ENCODE results near the gene AIM2. TPM values are rescaled to one million over a fixed set of nuclear protein-coding genes. Genes with fewer than 3 reads are reported as not detected.
"Not testable (repeated sequence)": the region's sequence is repeated elsewhere in the genome, so short reads cannot be mapped to it uniquely, and the experiment has no call there.

The AIM2 gene
- polyA plus RNA-seq, 1 of the 3 experiments (the other 2 are of a cell fraction): 1.1 TPM

GRCh38 chr1:159051436-159051835 lies 25.1 kb downstream of the AIM2 start:
- Histone ChIP-seq H3K36me3 (replicated peaks in 1 of 2; ENCODE audit: control insufficient read depth in 1 of 2, insufficient read depth in 2 of 2, low read length in 1 of 2) (peaks cover 71% of the 10 kb centered on the region in 2 experiments), H3F3A (replicated peaks; ENCODE audit: insufficient read depth) (peaks cover 5% of the 10 kb centered on the region), H3K4me1 (ENCODE audit: control insufficient read depth in 1 of 2, insufficient read depth in 2 of 2, low read depth in 1 of 2, low read length in 1 of 2) (peaks cover 0 to 11% of the 10 kb centered on the region in 2 experiments; a peak in 1 of 4 replicates), H3K27ac (ENCODE audit: low read depth in 2 of 2, low read length in 1 of 2) (no peak overlapping the region), H3K9ac (no peak overlapping the region), H3K9me3 (no peaks in the 10 kb centered on the region), H3K79me2 (ENCODE audit: insufficient read depth) (no peaks in the 10 kb centered on the region), H2AFZ (ENCODE audit: low read depth) (no peak overlapping the region), H3K4me2 (no peak overlapping the region), H3K4me3 (ENCODE audit: low read depth in 2 of 2, low read length in 1 of 2) (no peak overlapping the region), H4K20me1 (ENCODE audit: insufficient read depth) (no peaks in the 10 kb centered on the region), H3K9me2 (no peaks in the 10 kb centered on the region), H3K27me3 (ENCODE audit: insufficient read depth) (no peaks in the 10 kb centered on the region)
- no peak for TF ChIP-seq FOXJ3 (CRISPR knock-in tag; IDR thresholded peaks at IDR 0.05)
- TF ChIP-seq MAX (IDR thresholded peaks at IDR 0.05; ENCODE audit: low read depth): no peak
- no peak for TF ChIP-seq USF1 (IDR thresholded peaks at IDR 0.05; ENCODE audit: borderline replicate concordance, low read depth)
- no peak for DNase-seq
- ChIA-PET POLR2A (no interaction called here), CTCF (no interaction called here)
- 82% methylated on average over 2 of the region's 2 CpGs for WGBS (ENCODE audit: low lambda C conversion rate)

- 11% methylated on average over 1 of the region's 1 CpG for WGBS (ENCODE audit: low lambda C conversion rate)
- H3K79me2 ChIP-seq (ENCODE audit: insufficient read depth); H3K4me2 ChIP-seq; H2AFZ ChIP-seq (ENCODE audit: low read depth); CTCF ChIA-PET; H3K27ac ChIP-seq (ENCODE audit: low read depth in 2 of 2, low read length in 1 of 2); H3K4me1 ChIP-seq (ENCODE audit: control insufficient read depth in 1 of 2, insufficient read depth in 2 of 2, low read depth in 1 of 2, low read length in 1 of 2); H3K9ac ChIP-seq; DNase-seq; H3K9me2 ChIP-seq; H3K9me3 ChIP-seq; H3K4me3 ChIP-seq (ENCODE audit: low read depth in 2 of 2, low read length in 1 of 2); H4K20me1 ChIP-seq (ENCODE audit: insufficient read depth); H3F3A ChIP-seq (replicated peaks; ENCODE audit: insufficient read depth); POLR2A ChIA-PET; H3K27me3 ChIP-seq (ENCODE audit: insufficient read depth): not testable (repeated sequence)
- H3K36me3 ChIP-seq (replicated peaks in 1 of 2; ENCODE audit: control insufficient read depth in 1 of 2, insufficient read depth in 2 of 2, low read length in 1 of 2): peaks cover 53 to 56% of the 10 kb centered on the region in 2 experiments
These were observed 30.1 kb downstream of the AIM2 start for GRCh38 chr1:159046486-159046885.

- Histone ChIP-seq H3K79me2 (ENCODE audit: insufficient read depth) (no peaks in the 10 kb centered on the region), H3K4me1 (ENCODE audit: control insufficient read depth in 1 of 2, insufficient read depth in 2 of 2, low read depth in 1 of 2, low read length in 1 of 2) (peaks cover 0 to 19% of the 10 kb centered on the region in 2 experiments; a peak in 2 of 4 replicates), H3K9me2 (no peaks in the 10 kb centered on the region), H3K4me3 (ENCODE audit: low read depth in 2 of 2, low read length in 1 of 2) (0 out of 4 replicates have a peak overlapping the region, but pooled peaks of 1 of the 2 experiments have one; percentile 7), H3F3A (replicated peaks; ENCODE audit: insufficient read depth) (peaks cover 19% of the 10 kb centered on the region), H3K9ac (peak overlapping the region; percentile 30; the same call in 1 of the 2 replicates), H3K27ac (ENCODE audit: low read depth in 2 of 2, low read length in 1 of 2) (peak overlapping the region; percentile 55 to 80; a peak in 3 of 4 replicates), H3K4me2 (no peak overlapping the region; the same call in 1 of the 2 replicates), H2AFZ (ENCODE audit: low read depth) (no peak overlapping the region), H3K36me3 (replicated peaks in 1 of 2; ENCODE audit: control insufficient read depth in 1 of 2, insufficient read depth in 2 of 2, low read length in 1 of 2) (peaks cover 53 to 58% of the 10 kb centered on the region in 2 experiments), H4K20me1 (ENCODE audit: insufficient read depth) (no peaks in the 10 kb centered on the region), H3K27me3 (ENCODE audit: insufficient read depth) (no peaks in the 10 kb centered on the region), H3K9me3 (no peaks in the 10 kb centered on the region)
- ChIA-PET POLR2A (no interaction called here), CTCF (no interaction called here)
- no peak for DNase-seq
- WGBS (ENCODE audit: low lambda C conversion rate): 47% methylated on average over 7 of the region's 7 CpGs
- TF ChIP-seq USF1 (IDR thresholded peaks at IDR 0.05; ENCODE audit: borderline replicate concordance, low read depth) (no peak), CTCF (IDR thresholded peaks at IDR 0.05) (no peak), NRF1 (IDR thresholded peaks at IDR 0.05; ENCODE audit: low read depth, low read length) (no peak), GATA2 (CRISPR knock-in tag; IDR thresholded peaks at IDR 0.05) (no peak), GABPA (IDR thresholded peaks at IDR 0.05; ENCODE audit: low read depth) (no peak), USF2 (IDR thresholded peaks at IDR 0.05; ENCODE audit: borderline replicate concordance, low read depth, low read length) (no peak), RFX5 (IDR thresholded peaks at IDR 0.05; ENCODE audit: low read length) (no peak), EZH2phosphoT487 (IDR thresholded peaks at IDR 0.05; ENCODE audit: borderline replicate concordance, low read depth) (no peak), POLR2AphosphoS5 (IDR thresholded peaks at IDR 0.05; ENCODE audit: low read depth, low read length) (no peak), NFIC (IDR thresholded peaks at IDR 0.05; ENCODE audit: borderline replicate concordance) (no peak), MAX (IDR thresholded peaks at IDR 0.05; ENCODE audit: low read depth) (no peak), YY1 (IDR thresholded peaks at IDR 0.05; ENCODE audit: low read depth) (no peak), RCOR1 (IDR thresholded peaks at IDR 0.05; ENCODE audit: low read length) (no peak), SIN3A (IDR thresholded peaks at IDR 0.05; ENCODE audit: borderline replicate concordance, low read depth, low read length) (no peak), JUND (IDR thresholded peaks at IDR 0.05) (no peak)
These were observed 35.5 kb downstream of the AIM2 start for GRCh38 chr1:159040893-159041724.

All from SK-N-SH (cell line).